ENCODE measurements around the gene PRR16. TPM values are rescaled to one million over a fixed set of nuclear protein-coding genes. Genes with fewer than 3 reads are reported as not detected.

The PRR16 gene
- total RNA-seq, 1 donor from 2014 or later: 17.2 TPM

DNA sequence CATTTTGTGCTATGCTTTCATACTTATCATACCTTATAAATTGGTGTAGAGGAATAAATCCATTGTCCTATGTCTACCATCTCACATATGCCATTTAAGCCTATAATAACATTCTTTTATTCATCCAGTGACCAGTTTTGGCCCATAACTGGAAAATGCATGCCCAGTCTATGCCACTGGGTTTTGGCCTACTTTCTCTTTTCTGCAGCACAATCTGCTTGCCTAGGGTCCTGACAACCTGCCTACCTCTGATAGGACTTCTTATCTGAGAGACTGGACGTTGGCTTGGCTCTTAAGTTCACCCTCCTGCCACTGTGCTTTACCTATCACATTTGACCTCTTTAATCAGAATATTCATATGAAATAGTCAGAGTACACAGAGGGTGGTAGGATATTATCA is 103.0 kb downstream of the PRR16 start:
- DNase-seq (ENCODE audit: low read depth): no peak

DNA sequence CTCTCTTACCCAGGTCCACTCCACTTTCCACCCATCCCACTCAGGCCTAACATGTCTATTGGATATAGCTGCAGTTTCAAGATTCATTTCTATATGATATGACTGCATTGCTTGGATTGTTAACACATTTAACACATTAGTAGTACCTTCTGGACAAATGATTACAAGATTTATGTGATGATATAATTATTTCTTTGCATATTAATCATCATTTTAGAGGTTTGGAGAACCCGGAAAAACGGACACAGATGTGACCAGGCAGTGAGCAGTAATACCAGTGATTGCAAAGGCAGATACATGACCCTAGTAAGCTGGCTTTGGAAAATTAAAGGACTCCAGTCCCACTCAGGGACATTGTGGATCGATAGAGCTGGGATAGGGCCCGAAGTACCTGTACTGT is 103.8 kb downstream of the PRR16 start:
- DNase-seq (ENCODE audit: low read depth): no peak

DNA sequence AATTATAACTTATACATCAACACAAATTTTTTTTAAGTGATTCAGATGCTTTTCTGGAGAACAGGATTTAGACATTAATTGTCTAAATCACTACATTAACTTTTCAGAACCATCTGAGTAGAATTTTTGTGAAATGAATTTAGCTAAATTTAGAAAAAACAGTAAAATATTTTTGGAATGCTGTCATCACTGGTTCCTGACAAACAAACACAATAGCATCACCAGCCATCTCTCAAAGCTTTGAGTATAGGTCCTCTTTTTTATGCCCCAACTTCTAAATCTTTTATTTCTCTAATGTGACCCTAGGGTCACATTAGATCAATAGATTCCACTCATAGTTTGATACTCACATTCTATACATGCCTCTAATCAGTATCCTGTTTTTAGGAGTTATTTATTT is 104.6 kb downstream of the PRR16 start:
- no peak for DNase-seq (ENCODE audit: low read depth)

DNA sequence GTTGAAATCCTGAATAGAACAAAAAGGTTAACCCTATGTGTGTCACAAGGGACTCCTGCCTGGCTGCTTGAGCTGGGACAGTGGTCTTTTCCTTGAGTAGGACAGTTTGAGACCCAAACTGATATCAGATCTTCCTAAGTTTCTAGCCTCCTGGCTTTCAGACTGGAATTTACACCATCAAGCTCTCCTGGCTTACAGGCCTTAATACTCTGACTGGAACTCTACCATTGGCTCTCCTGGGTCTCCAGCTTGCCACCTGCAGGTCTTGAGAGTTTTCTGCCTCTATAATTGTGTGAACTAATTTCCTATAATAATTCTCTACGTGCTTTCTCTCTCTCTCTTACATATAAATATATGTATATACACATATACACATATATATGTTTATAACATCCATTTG is 112.5 kb downstream of the PRR16 start:
- no peak for DNase-seq (ENCODE audit: low read depth)

DNA sequence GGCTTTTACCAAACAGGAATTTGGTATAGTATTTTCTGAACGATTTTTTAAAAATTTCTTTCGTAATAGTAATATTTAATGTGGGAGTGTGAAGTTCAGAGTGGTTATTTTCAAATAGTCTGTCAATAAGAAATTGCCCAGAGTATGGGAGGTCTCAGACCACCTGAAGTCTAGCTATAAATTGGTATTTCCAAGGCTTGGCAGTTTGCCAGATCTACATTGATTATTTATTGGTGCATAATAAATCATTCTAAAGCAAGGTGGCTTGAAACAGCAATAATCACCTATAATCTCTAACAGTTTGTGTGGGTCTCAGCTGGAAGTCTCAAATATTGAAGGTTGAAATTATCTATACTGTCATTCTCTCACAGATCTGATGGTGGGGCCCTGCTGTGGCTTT is 118.5 kb downstream of the PRR16 start:
- no peak for DNase-seq (ENCODE audit: low read depth)

DNA sequence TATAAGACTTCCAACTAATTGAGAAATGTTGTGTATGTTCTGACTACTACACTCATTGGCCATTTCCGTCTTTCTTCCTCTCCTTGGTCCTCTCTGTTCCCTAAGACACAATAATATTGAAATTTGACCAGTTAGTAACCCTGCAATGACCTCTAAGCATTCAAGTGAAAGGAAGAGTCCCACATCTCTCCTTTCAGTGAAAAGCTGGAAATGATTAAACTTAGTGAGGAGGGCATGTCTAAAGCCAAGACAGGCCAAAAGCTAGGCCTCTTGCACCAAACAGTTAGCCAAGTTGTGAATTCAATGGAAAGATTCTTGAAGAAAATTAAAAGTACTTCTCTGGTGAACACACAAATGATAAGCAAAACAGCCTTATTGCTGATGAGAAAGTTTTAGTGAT is 122.5 kb downstream of the PRR16 start:
- DNase-seq (ENCODE audit: low read depth): no peak

DNA sequence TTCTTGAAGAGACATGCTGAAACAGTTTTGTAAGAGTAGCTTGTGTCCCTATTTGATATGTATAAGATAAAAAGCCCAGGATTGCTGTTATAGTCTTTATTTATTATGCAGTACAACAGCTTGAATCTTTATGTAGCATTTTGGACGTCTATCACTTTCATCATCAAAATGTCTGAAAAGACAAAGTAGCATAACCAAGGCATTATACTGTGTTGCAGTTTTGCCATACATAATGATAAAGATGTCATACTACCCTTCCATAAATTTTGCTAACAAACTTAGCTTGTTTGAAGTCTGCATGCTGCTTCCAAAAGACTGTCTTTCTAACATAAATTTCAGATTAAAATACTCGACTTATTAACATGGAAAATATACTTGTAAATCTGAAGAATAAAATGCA is 127.8 kb downstream of the PRR16 start:
- no peak for DNase-seq (ENCODE audit: low read depth)

DNA sequence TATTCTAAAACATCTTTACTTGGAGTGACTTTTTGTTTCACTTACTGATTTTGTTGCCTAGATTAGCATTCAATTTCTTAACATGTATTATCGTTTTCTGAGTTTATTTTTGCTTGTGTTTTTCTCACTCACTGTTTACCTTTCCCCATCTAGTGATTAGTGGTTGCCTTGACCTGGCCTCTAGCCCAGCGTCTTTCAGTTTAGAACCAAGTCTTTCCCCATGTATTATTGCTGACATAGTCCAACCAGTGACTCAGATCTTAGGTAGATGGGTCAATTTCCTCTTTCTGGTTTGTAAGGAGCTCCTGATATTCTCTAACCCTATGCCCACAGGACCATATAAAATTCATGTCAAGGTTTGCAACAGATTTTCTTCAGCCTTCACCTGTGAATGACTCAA is 135.5 kb downstream of the PRR16 start:
- DNase-seq (ENCODE audit: low read depth): peak; percentile 25

DNA sequence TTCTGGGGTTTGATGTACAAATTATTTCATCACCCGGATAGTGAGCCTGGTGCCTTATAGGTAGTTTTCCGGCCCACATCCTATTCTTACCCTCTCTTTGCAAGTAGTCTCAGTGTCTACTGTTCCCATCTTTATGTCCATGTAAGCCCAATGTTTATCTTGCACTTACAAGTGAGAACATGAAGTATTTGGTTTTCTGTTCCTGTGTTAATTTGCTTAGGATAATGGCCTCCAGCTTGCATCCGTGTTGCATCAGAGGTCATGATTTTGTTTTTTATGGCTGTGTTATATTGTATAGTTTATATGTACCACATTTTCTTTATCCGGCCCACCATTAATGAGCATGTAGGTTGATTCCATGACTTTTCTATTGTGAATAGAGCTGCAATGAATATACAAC is 136.5 kb downstream of the PRR16 start:
- no peak for DNase-seq (ENCODE audit: low read depth)

DNA sequence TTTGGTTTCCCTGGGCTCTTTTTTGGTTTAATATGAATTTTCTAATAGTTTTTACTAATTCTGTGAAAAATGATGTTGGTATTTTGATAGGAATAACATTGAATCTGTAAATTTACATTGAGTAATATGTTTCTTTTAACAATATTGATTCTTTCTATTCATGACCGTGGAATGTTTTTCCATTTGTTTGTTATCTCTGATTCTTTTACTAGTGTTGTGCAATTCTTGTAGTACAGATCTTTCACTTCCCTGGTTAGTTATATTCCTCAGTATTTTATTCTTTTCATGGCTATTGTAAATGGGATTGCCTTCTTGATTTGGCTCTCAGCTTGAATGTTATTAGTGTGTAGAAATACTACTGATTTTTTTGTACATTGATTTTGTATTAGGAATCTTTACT is 137.9 kb downstream of the PRR16 start:
- no peak for DNase-seq (ENCODE audit: low read depth)

DNA sequence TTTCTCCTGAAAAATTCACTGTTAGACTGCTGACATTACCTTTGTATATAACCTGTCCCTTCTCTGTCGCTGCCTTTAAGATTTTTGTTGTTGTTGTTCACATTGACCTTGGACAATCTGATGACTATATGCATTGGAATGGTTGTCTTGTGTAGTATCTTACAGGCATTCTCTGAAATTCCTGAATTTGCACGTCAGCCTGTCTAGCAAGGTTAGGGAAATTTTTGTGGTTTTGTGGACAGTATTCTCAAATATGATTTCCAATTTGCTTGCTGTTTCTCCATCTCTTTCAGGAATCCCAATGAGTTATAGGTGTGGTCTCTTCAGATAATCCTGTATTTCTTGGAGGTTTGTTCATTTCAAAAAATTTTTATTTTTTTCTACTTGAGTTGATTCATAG is 140.8 kb downstream of the PRR16 start:
- DNase-seq (ENCODE audit: low read depth): peak; percentile 78

DNA sequence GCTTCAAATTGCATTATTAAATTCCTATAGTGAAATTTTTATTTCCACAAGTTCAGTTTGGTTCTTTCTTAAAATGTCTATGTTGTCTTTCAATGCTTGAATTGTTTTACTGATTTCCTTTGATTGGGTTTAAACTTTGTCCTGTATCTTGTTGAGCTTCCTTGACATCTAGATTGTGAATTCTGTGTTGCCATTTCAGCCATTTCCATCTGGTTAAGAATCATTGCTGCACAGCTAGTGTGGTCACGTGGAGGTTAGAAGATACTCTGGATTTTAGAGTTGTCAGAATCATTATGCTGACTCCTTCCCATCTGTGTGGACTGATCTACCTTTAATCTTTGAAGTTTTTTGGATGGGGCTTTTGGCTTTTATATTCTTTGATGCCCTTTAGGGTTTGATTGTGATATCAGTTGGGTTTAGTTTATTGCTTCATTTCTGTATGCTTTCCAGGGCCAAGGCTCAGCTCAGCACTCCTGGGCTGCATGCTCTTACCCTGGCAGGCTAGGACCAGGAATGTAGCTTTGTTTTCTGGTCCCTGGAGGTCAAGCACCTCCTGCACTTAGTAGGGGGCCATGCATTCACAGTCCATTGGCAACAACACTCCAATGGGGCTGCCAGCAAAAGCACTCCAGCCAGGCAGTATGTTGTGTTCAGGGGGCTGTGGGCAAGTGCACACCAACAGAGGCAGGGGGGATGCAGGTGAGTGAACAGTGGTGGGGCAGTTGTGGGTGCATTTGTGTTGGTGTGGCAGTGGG is 141.4 kb downstream of the PRR16 start:
- DNase-seq (ENCODE audit: low read depth): peak; percentile 31

- peak; percentile 27 for DNase-seq (ENCODE audit: low read depth)
These were observed 145.5 kb downstream of the PRR16 start for GRCh38 chr5:120609570-120609969.

DNA sequence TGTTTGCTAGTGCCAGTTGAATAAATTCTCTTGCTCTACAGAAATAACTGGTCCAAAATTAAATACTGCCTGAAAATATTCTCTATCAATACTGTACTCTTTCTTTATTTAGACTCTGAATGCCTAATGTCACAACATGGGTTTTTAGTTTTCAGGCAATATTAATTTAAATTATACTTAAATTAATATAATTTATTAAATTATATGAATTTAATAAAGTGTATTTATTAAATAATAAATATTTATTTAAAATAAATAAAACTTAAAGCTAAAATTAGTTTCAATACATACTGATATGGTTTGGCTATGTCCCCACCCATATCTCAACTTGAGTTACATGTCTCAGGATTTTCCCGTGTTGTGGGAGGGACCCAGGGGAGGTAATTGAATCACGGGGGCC is 146.0 kb downstream of the PRR16 start:
- DNase-seq (ENCODE audit: low read depth): no peak

DNA sequence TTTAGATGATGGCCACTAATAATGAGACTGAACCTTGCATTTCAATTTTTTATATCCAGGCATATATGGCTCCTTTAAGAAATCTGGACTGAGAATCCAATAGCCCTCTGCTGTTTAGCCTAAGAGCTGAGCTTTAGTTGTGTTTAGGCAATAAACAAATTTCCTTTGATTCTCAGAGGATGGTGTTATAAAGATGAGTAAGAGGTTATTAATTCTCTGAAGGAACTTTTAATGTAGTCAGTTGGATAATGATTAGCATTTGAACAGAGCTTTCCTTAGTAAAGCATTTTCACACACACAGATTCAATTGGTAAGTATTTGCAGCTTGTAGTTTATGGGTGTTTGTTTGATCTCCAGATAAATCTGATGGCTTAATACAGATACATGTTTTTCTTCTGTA is 149.6 kb downstream of the PRR16 start:
- DNase-seq (ENCODE audit: low read depth): peak; percentile 27

DNA sequence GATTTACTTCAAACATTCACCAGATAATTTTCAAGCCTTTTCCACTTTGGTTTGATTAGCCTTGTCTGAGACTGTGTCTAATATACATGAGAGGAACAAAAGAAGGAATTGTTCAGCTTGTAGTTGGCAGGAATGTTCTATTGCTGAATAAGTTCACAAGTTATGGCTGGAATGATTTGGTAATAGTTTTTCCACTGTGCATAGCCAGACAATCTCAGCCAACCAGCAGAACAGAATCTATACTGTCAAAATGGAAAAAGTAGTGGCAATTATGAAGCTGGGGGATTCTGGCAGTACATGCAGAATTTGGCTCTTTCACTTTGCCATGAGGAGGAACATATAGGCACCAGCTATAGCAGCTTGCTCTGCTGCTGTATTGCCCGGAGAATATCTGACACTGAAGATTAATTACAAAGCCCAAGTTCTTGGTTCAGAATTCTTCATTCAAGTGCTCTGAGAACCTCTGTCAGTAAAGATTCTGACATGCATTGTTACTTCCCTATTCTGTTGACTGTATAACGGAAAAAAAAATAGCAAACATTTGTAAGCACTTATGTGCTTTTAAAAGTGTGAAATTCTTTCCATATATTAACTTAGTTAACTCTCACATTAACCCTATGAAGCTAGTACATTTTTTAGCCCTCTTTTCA is 150.6 kb downstream of the PRR16 start:
- DNase-seq (ENCODE audit: low read depth): peak; percentile 32

GRCh38 chr5:120615967-120616645 is 152.0 kb downstream of the PRR16 start:
- DNase-seq (ENCODE audit: low read depth): peak; percentile 49

DNA sequence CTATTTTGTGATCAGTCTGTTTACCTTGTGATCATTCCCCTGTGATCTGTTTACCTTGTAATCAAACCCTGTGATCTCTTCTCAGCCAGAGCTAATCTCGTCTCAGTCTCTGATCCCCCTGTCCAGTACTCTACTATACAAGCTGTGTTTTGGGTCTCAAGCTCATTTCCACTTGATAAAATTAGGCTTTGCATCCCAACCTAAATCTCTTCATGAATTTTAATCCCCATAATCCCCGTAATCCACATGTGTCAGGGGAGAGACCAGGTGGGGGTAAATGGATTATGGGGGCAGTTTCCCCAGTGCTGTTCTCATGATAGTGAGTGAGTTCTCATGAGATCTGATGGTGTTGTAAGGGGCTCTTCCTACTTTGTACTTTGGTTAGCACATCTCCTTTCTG is 157.2 kb downstream of the PRR16 start:
- no peak for DNase-seq (ENCODE audit: low read depth)

DNA sequence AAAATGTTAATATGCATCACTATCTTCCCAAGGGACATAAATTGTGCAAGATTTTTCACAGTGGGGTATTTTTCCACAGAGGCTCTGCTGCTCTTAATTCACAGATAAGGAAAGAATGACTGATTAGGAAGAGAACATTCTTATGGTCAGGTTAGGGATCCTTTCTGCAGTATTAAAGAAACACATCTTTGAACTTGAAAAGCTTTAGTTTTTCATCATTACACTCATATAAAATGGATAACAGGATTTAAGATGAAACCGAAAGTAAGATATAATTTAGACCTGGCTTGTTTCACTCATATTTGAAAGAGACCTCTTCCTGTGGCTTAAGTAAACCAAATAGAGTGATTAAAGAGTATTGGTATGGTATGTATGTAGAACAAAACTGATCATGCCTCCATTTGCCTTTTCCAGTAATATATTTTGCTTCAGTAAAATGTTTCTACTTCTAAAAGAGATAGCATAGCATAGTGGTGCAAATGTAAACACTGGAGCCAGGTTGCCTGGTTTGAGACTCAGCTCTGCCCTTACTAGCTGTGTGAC is 160.0 kb downstream of the PRR16 start:
- no peak for DNase-seq (ENCODE audit: low read depth)

- no peak for DNase-seq (ENCODE audit: low read depth)
These were observed 164.1 kb downstream of the PRR16 start for GRCh38 chr5:120628156-120628555.

DNA sequence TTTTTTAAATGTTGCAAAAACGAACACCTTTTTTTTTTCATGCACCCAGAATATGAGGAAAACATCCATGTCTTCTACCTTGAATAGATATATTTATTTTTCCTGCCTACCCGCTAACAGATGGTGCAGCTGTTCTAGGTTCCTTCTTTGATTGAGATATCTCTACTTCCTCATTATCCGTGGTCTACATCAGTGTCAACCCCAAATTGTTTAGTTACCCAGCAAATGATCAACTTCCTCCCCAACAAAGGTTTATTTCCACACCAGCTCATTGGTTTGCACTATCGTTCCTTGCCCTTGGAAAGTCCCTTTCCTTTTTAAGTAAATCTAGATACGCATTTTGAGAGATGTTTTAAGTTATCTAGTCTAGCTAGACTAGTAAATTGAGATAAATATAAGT is 166.4 kb downstream of the PRR16 start:
- no peak for DNase-seq (ENCODE audit: low read depth)

DNA sequence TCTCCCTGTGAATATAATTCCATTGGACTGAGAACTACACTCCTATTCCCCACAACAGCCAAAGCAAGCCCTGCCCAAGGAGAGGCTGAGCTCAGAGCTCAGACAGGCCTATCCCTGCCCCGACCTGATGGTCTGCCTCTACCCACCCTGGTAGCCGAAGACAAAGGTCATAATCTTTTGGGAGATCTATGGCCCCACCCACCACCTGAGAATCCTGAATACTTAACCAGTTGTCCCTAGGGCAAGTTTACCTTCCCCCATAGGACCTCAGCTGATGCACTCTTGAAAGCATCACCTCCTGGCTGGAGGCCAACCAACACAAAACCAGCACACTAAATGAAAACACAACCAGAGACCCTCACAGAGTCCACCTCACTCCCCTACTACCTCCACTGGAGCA is 167.5 kb downstream of the PRR16 start:
- DNase-seq (ENCODE audit: low read depth): no peak
